ENCODE measurements around the gene THBS3.

GRCh38 chr1:155174324-155175280, 33.1 kb downstream of the THBS3 start:
- no peak for TF ChIP-seq GATA3 (IDR thresholded peaks at IDR 0.05; ENCODE audit: low read depth, low read length)
- no peak for TF ChIP-seq GATA2 (IDR thresholded peaks at IDR 0.05; ENCODE audit: low read depth, low read length)
